GM21529 (cell line): ENCODE data around the gene PRDM15.

Experiments
- ATAC-seq: cut with Tn5 transposase; IDR thresholded peaks from one replicate; pipeline ENCODE4 v1.9.1; 2021; ENCODE audit not compliant: unreplicated experiment

The PRDM15 gene

GRCh38 chr21:41752231-41752681 lies 126.9 kb downstream of the PRDM15 start:
- no peak for ATAC-seq

- ATAC-seq = no peak
Observed at GRCh38 chr21:41751611-41752011, 127.5 kb downstream of the PRDM15 start.

GRCh38 chr21:41750532-41751151 lies 128.5 kb downstream of the PRDM15 start:
- no peak for ATAC-seq

- ATAC-seq = no peak
Observed at GRCh38 chr21:41750051-41750450, 129.1 kb downstream of the PRDM15 start.

GRCh38 chr21:41749286-41749685 lies 129.9 kb downstream of the PRDM15 start:
- ATAC-seq = no peak
